ENCODE data around the gene PLCZ1.

Gene PLCZ1

GRCh38 chr12:18643681-18644080, 94.1 kb downstream of the PLCZ1 start:
- no peak for DNase-seq
- Mint-ChIP-seq H3K4me3 (no peak overlapping the region), H3K4me1 (ENCODE audit: low read depth in 2 of 2) (no peaks in the 10 kb centered on the region), H3K27me3 (no peaks in the 10 kb centered on the region), H3K27ac (no peak overlapping the region), H3K36me3 (ENCODE audit: insufficient read depth) (no peaks in the 10 kb centered on the region), H3K9me3 (no peaks in the 10 kb centered on the region)
- no peak for ATAC-seq (replicated peaks)

GRCh38 chr12:18640321-18640955, 97.4 kb downstream of the PLCZ1 start:
- no peak for ATAC-seq (replicated peaks)
- Mint-ChIP-seq H3K36me3 (ENCODE audit: insufficient read depth) (no peaks in the 10 kb centered on the region), H3K27ac (no peak overlapping the region), H3K9me3 (peaks cover 0 to 1% of the 10 kb centered on the region in 2 donors), H3K4me1 (ENCODE audit: low read depth in 2 of 2) (no peaks in the 10 kb centered on the region), H3K4me3 (no peak overlapping the region), H3K27me3 (no peaks in the 10 kb centered on the region)
- DNase-seq: no peak

- ATAC-seq (replicated peaks): no peak
Measured at GRCh38 chr12:18634382-18634781, 103.4 kb downstream of the PLCZ1 start.

More at GRCh38 chr12:18634382-18634781, 103.4 kb downstream of the PLCZ1 start:
- DNase-seq: no peak
- H3K36me3 Mint-ChIP-seq (ENCODE audit: insufficient read depth): peaks cover 3% of the 10 kb centered on the region
- H3K27me3 Mint-ChIP-seq: no peaks in the 10 kb centered on the region
- peaks cover 2 to 9% of the 10 kb centered on the region in 2 donors for H3K9me3 Mint-ChIP-seq
- H3K4me1 Mint-ChIP-seq (ENCODE audit: low read depth in 2 of 2): no peaks in the 10 kb centered on the region
- H3K27ac Mint-ChIP-seq: no peak overlapping the region
- no peak overlapping the region for H3K4me3 Mint-ChIP-seq
